ENCODE data around the gene LRRTM3. TPM values are rescaled to one million over a fixed set of nuclear protein-coding genes. Genes with fewer than 3 reads are reported as not detected.

The LRRTM3 gene
- total and polyA plus RNA-seq, 2 experiments from 2014 or later: not detected

GRCh38 chr10:66943590-66943989 is 17.8 kb downstream of the LRRTM3 start:
- H3K36me3 ChIP-seq (ENCODE audit: low read depth): no peaks in the 10 kb centered on the region
- no peak overlapping the region for H3K4me3 ChIP-seq
- no peaks in the 10 kb centered on the region for H3K9me2 ChIP-seq (ENCODE audit: insufficient read depth)
- in situ Hi-C loops (cut with MboI): no loop called here
- H3K79me2 ChIP-seq (ENCODE audit: insufficient read depth): no peaks in the 10 kb centered on the region
- H3K9me3 ChIP-seq (ENCODE audit: low read depth): no peaks in the 10 kb centered on the region
- TF ChIP-seq EZH2 (IDR thresholded peaks at IDR 0.05; ENCODE audit: insufficient read depth, poor library complexity, severe bottlenecking): no peak
- TF ChIP-seq EZH2phosphoT487 (IDR thresholded peaks at IDR 0.05; ENCODE audit: insufficient read depth, low read depth): no peak
- no peak overlapping the region for H2AFZ ChIP-seq
- no peak for DNase-seq
- no peak overlapping the region for H3K27ac ChIP-seq
- no peaks in the 10 kb centered on the region for H3K27me3 ChIP-seq (replicated peaks; ENCODE audit: insufficient read depth)
- no peak overlapping the region for H3K9ac ChIP-seq
- H3K4me2 ChIP-seq (ENCODE audit: unreplicated experiment): no peak overlapping the region
- no peaks in the 10 kb centered on the region for H3F3A ChIP-seq (ENCODE audit: insufficient read depth)
- H3K4me1 ChIP-seq (ENCODE audit: insufficient read depth): no peaks in the 10 kb centered on the region
- H4K20me1 ChIP-seq (ENCODE audit: insufficient read depth): no peaks in the 10 kb centered on the region
- WGBS, 2 experiments (ENCODE audit: low coverage in 1 of 2, low lambda C conversion rate in 2 of 2, missing lambda C conversion rate in 2 of 2): 41 to 44% methylated on average over 2 of the region's 2 CpGs

GRCh38 chr10:66951896-66952295 is 26.1 kb downstream of the LRRTM3 start:
- Histone ChIP-seq H3K79me2 (ENCODE audit: insufficient read depth) (no peaks in the 10 kb centered on the region), H3K4me2 (ENCODE audit: unreplicated experiment) (no peak overlapping the region), H3K4me1 (ENCODE audit: insufficient read depth) (no peaks in the 10 kb centered on the region), H3K9me3 (ENCODE audit: low read depth) (no peaks in the 10 kb centered on the region), H3K4me3 (no peak overlapping the region), H3K9ac (no peak overlapping the region), H2AFZ (no peak overlapping the region), H3K36me3 (ENCODE audit: low read depth) (no peaks in the 10 kb centered on the region), H3K27me3 (replicated peaks; ENCODE audit: insufficient read depth) (no peaks in the 10 kb centered on the region), H3K27ac (no peak overlapping the region), H3F3A (ENCODE audit: insufficient read depth) (no peaks in the 10 kb centered on the region), H3K9me2 (ENCODE audit: insufficient read depth) (no peaks in the 10 kb centered on the region), H4K20me1 (ENCODE audit: insufficient read depth) (no peaks in the 10 kb centered on the region)
- in situ Hi-C loops (cut with MboI): no loop called here
- DNase-seq: no peak
- WGBS, 2 experiments (ENCODE audit: low coverage in 1 of 2, low lambda C conversion rate in 2 of 2, missing lambda C conversion rate in 2 of 2): 10 to 15% methylated on average over 2 of the region's 2 CpGs
- TF ChIP-seq EZH2phosphoT487 (IDR thresholded peaks at IDR 0.05; ENCODE audit: insufficient read depth, low read depth): no peak
- no peak for TF ChIP-seq EZH2 (IDR thresholded peaks at IDR 0.05; ENCODE audit: insufficient read depth, poor library complexity, severe bottlenecking)

GRCh38 chr10:66958466-66958865 is 32.6 kb downstream of the LRRTM3 start:
- H2AFZ ChIP-seq: no peak overlapping the region
- H3K4me2 ChIP-seq (ENCODE audit: unreplicated experiment): no peak overlapping the region
- no peaks in the 10 kb centered on the region for H3F3A ChIP-seq (ENCODE audit: insufficient read depth)
- H3K27ac ChIP-seq: no peak overlapping the region
- H3K79me2 ChIP-seq (ENCODE audit: insufficient read depth): no peaks in the 10 kb centered on the region
- no peak for TF ChIP-seq EZH2phosphoT487 (IDR thresholded peaks at IDR 0.05; ENCODE audit: insufficient read depth, low read depth)
- no peak for TF ChIP-seq EZH2 (IDR thresholded peaks at IDR 0.05; ENCODE audit: insufficient read depth, poor library complexity, severe bottlenecking)
- DNase-seq: no peak
- 0% methylated on average over 2 of the region's 2 CpGs for WGBS, 2 experiments (ENCODE audit: low coverage in 1 of 2, low lambda C conversion rate in 2 of 2, missing lambda C conversion rate in 2 of 2)
- H3K4me1 ChIP-seq (ENCODE audit: insufficient read depth): no peaks in the 10 kb centered on the region
- in situ Hi-C loops (cut with MboI): no loop called here
- H4K20me1 ChIP-seq (ENCODE audit: insufficient read depth): no peaks in the 10 kb centered on the region
- H3K9ac ChIP-seq: no peak overlapping the region
- no peak overlapping the region for H3K4me3 ChIP-seq
- H3K9me2 ChIP-seq (ENCODE audit: insufficient read depth): no peaks in the 10 kb centered on the region
- H3K27me3 ChIP-seq (replicated peaks; ENCODE audit: insufficient read depth): no peaks in the 10 kb centered on the region
- H3K36me3 ChIP-seq (ENCODE audit: low read depth): no peaks in the 10 kb centered on the region
- H3K9me3 ChIP-seq (ENCODE audit: low read depth): no peaks in the 10 kb centered on the region

GRCh38 chr10:66964946-66965345 is 39.1 kb downstream of the LRRTM3 start:
- Histone ChIP-seq H3F3A (ENCODE audit: insufficient read depth) (no peaks in the 10 kb centered on the region), H3K79me2 (ENCODE audit: insufficient read depth) (no peaks in the 10 kb centered on the region), H3K27me3 (replicated peaks; ENCODE audit: insufficient read depth) (no peaks in the 10 kb centered on the region), H3K4me2 (ENCODE audit: unreplicated experiment) (no peak overlapping the region), H4K20me1 (ENCODE audit: insufficient read depth) (no peaks in the 10 kb centered on the region), H3K9me3 (ENCODE audit: low read depth) (no peaks in the 10 kb centered on the region), H3K9ac (no peak overlapping the region), H3K27ac (no peak overlapping the region), H3K4me1 (ENCODE audit: insufficient read depth) (no peaks in the 10 kb centered on the region), H2AFZ (no peak overlapping the region), H3K9me2 (ENCODE audit: insufficient read depth) (no peaks in the 10 kb centered on the region), H3K36me3 (ENCODE audit: low read depth) (no peaks in the 10 kb centered on the region), H3K4me3 (no peak overlapping the region)
- TF ChIP-seq EZH2 (IDR thresholded peaks at IDR 0.05; ENCODE audit: insufficient read depth, poor library complexity, severe bottlenecking): no peak
- no peak for TF ChIP-seq EZH2phosphoT487 (IDR thresholded peaks at IDR 0.05; ENCODE audit: insufficient read depth, low read depth)
- no peak for DNase-seq
- 11 to 14% methylated on average over 4 of the region's 4 CpGs for WGBS, 2 experiments (ENCODE audit: low coverage in 1 of 2, low lambda C conversion rate in 2 of 2, missing lambda C conversion rate in 2 of 2)
- in situ Hi-C loops (cut with MboI): no loop called here

- no peaks in the 10 kb centered on the region for H3K36me3 ChIP-seq (ENCODE audit: low read depth)
- H3F3A ChIP-seq (ENCODE audit: insufficient read depth): no peaks in the 10 kb centered on the region
- H3K9ac ChIP-seq: no peak overlapping the region
- in situ Hi-C loops (cut with MboI): no loop called here
- TF ChIP-seq EZH2phosphoT487 (IDR thresholded peaks at IDR 0.05; ENCODE audit: insufficient read depth, low read depth): no peak
- no peak for TF ChIP-seq EZH2 (IDR thresholded peaks at IDR 0.05; ENCODE audit: insufficient read depth, poor library complexity, severe bottlenecking)
- H3K9me3 ChIP-seq (ENCODE audit: low read depth): no peaks in the 10 kb centered on the region
- no peaks in the 10 kb centered on the region for H3K4me1 ChIP-seq (ENCODE audit: insufficient read depth)
- 6 to 8% methylated on average over 4 of the region's 4 CpGs for WGBS, 2 experiments (ENCODE audit: low coverage in 1 of 2, low lambda C conversion rate in 2 of 2, missing lambda C conversion rate in 2 of 2)
- H2AFZ ChIP-seq: no peak overlapping the region
- no peaks in the 10 kb centered on the region for H4K20me1 ChIP-seq (ENCODE audit: insufficient read depth)
- no peaks in the 10 kb centered on the region for H3K9me2 ChIP-seq (ENCODE audit: insufficient read depth)
- H3K4me2 ChIP-seq (ENCODE audit: unreplicated experiment): no peak overlapping the region
- no peak overlapping the region for H3K4me3 ChIP-seq
- no peak overlapping the region for H3K27ac ChIP-seq
- no peak for DNase-seq
- H3K27me3 ChIP-seq (replicated peaks; ENCODE audit: insufficient read depth): no peaks in the 10 kb centered on the region
- H3K79me2 ChIP-seq (ENCODE audit: insufficient read depth): no peaks in the 10 kb centered on the region
Measured at GRCh38 chr10:66980246-66980815, 54.5 kb downstream of the LRRTM3 start.

All from GM23248 (cell line).